SK-N-MC (cell line): ENCODE measurements around the gene TBL1X.

Experiments used
- EZH2 ChIP-seq: fragments of 200-600 bp; sonication (generic); IDR thresholded peaks from one replicate; pipeline ENCODE4 v1.6.1; 2017; ENCODE audit warnings: antibody characterized with exemption
- FOXP2 ChIP-seq: optimal IDR thresholded peaks from 2 replicates; pipeline ENCODE3; 2011; ENCODE audit warnings: mild to moderate bottlenecking, moderate library complexity; ENCODE audit not compliant: insufficient read depth; ENCODE audit errors: extremely low read length, control extremely low read depth
- POLR2AphosphoS5 ChIP-seq: IDR thresholded peaks from 2 replicates; pipeline ENCODE4 v1.6.1; 2012; ENCODE audit warnings: mild to moderate bottlenecking, low read depth, low read length, borderline replicate concordance

GRCh38 chrX:9749146-9749692 is 284.4 kb downstream of the TBL1X start:
- TF ChIP-seq POLR2AphosphoS5: no peak
- no peak for TF ChIP-seq EZH2
- no peak for TF ChIP-seq FOXP2
